Measurements from ENCODE around the gene IL27RA.
"Not testable (repeated sequence)": the region's sequence is repeated elsewhere in the genome, so short reads cannot be mapped to it uniquely, and the experiment has no call there.

Gene IL27RA

GRCh38 chr19:14030997-14031718 lies 404 bp upstream of the IL27RA start:
- no peak for DNase-seq

GRCh38 chr19:14033946-14034345 lies 2.4 kb downstream of the IL27RA start:
- DNase-seq = no peak

GRCh38 chr19:14035159-14035558 lies 3.6 kb downstream of the IL27RA start:
- DNase-seq = not testable (repeated sequence)

GRCh38 chr19:14035706-14036105 lies 4.1 kb downstream of the IL27RA start:
- DNase-seq = no peak

- DNase-seq = no peak
Measured at GRCh38 chr19:14039181-14039580, 7.6 kb downstream of the IL27RA start.

- peak; percentile 23 to 31 for DNase-seq
Measured at GRCh38 chr19:14042659-14043608, 11.4 kb downstream of the IL27RA start.

GRCh38 chr19:14047866-14048265 lies 16.3 kb downstream of the IL27RA start:
- not testable (repeated sequence) for DNase-seq

- peak; percentile 26 to 47 for DNase-seq
Measured at GRCh38 chr19:14048443-14049153, 17.0 kb downstream of the IL27RA start.

GRCh38 chr19:14050512-14050911 lies 18.9 kb downstream of the IL27RA start:
- DNase-seq = no peak

GRCh38 chr19:14050961-14051360 lies 19.4 kb downstream of the IL27RA start:
- DNase-seq = not testable (repeated sequence)

GRCh38 chr19:14051980-14052379 lies 20.4 kb downstream of the IL27RA start:
- DNase-seq = no peak

GRCh38 chr19:14052470-14052869 lies 20.9 kb downstream of the IL27RA start:
- DNase-seq = no peak

GRCh38 chr19:14053032-14053431 lies 21.5 kb downstream of the IL27RA start:
- DNase-seq = no peak

- DNase-seq = no peak
Measured at GRCh38 chr19:14053500-14053899, 21.9 kb downstream of the IL27RA start.

- DNase-seq = no peak
Measured at GRCh38 chr19:14054099-14054498, 22.5 kb downstream of the IL27RA start.

GRCh38 chr19:14054721-14055120 lies 23.2 kb downstream of the IL27RA start:
- DNase-seq = no peak

- no peak for DNase-seq
Measured at GRCh38 chr19:14055396-14055795, 23.8 kb downstream of the IL27RA start.

- no peak for DNase-seq
Measured at GRCh38 chr19:14056069-14056666, 24.6 kb downstream of the IL27RA start.

- DNase-seq = no peak
Measured at GRCh38 chr19:14056741-14057356, 25.3 kb downstream of the IL27RA start.

- DNase-seq = no peak
Measured at GRCh38 chr19:14058182-14059092, 26.9 kb downstream of the IL27RA start.

- DNase-seq = no peak
Measured at GRCh38 chr19:14059093-14059480, 27.5 kb downstream of the IL27RA start.
